CD14-positive monocyte (primary cell): Measurements from ENCODE around the gene ZEB2. TPM values are rescaled to one million over a fixed set of nuclear protein-coding genes. Genes with fewer than 3 reads are reported as not detected.

ENCODE experiments used
- DNase-seq, 3 donors: peaks; one replicate each; pipeline ENCODE4 v3.0.0-alpha.2; 2011 to 2022
- H2AFZ ChIP-seq: 2 replicates; pipeline ENCODE4 v1.6.0; 2012; ENCODE audit warnings: mild to moderate bottlenecking, low read depth, low read length, inconsistent platforms; ENCODE audit not compliant: insufficient read depth, poor library complexity, severe bottlenecking
- H3K27ac ChIP-seq, 2 donors: 1 replicate in 1 of 2; 2 replicates in 1 of 2; pipeline ENCODE4 v1.5.1; 2012 to 2013; ENCODE audit warnings: low read length in 2 of 2, control low read depth in 1 of 2, inconsistent platforms in 1 of 2, low read depth in 1 of 2, mild to moderate bottlenecking in 1 of 2
- H3K27me3 ChIP-seq, 2 donors: one replicate each; pipeline versions ENCODE4 v1.6.0 to v1.6.1; 2011 to 2013; ENCODE audit warnings: low read length in 2 of 2; ENCODE audit not compliant: control insufficient read depth in 2 of 2, insufficient read depth in 2 of 2
- H3K36me3 ChIP-seq, 2 donors: replicated peaks in 1 of 2; 1 replicate in 1 of 2; 2 replicates in 1 of 2; pipeline versions ENCODE4 v1.5.1 to v1.6.1; 2012 to 2013; ENCODE audit warnings: low read length in 2 of 2, control low read depth in 1 of 2, inconsistent platforms in 1 of 2, mild to moderate bottlenecking in 1 of 2; ENCODE audit not compliant: insufficient read depth in 2 of 2, control insufficient read depth in 1 of 2
- H3K4me1 ChIP-seq, 2 donors: 1 replicate in 1 of 2; 2 replicates in 1 of 2; pipeline versions ENCODE4 v1.5.1 to v1.6.1; 2012 to 2013; ENCODE audit warnings: low read length in 2 of 2, control low read depth in 1 of 2, inconsistent platforms in 1 of 2, mild to moderate bottlenecking in 1 of 2, moderate library complexity in 1 of 2; ENCODE audit not compliant: insufficient read depth in 2 of 2, control insufficient read depth in 1 of 2
- H3K4me2 ChIP-seq: replicated peaks from 2 replicates; pipeline ENCODE3; 2012; ENCODE audit warnings: low read length, moderate library complexity, mild to moderate bottlenecking; ENCODE audit not compliant: poor library complexity, severe bottlenecking; ENCODE audit errors: extremely low read depth
- H3K4me3 ChIP-seq, 3 experiments: fragments of 200-600 bp in 1 of 3; sonication (generic) in 1 of 3; replicated peaks in 1 of 3; 1 replicate in 2 of 3; 2 replicates in 1 of 3; pipeline ENCODE4 v1.5.1; 2011 to 2013; ENCODE audit warnings: low read length in 3 of 3, mild to moderate bottlenecking in 3 of 3, control low read depth in 2 of 3, low read depth in 2 of 3, inconsistent platforms in 1 of 3, moderate library complexity in 1 of 3
- H3K79me2 ChIP-seq: 2 replicates; pipeline ENCODE4 v1.6.0; 2012; ENCODE audit warnings: mild to moderate bottlenecking, control low read depth, inconsistent platforms, low read length, moderate library complexity; ENCODE audit not compliant: insufficient read depth
- H3K9ac ChIP-seq: 2 replicates; pipeline ENCODE4 v1.6.0; 2017; ENCODE audit warnings: low read length, mild to moderate bottlenecking; ENCODE audit not compliant: insufficient read depth, poor library complexity, severe bottlenecking
- H3K9me3 ChIP-seq, 2 donors: replicated peaks in 1 of 2; 1 replicate in 1 of 2; 2 replicates in 1 of 2; pipeline versions ENCODE4 v1.5.1 to v1.6.1; 2012 to 2013; ENCODE audit warnings: low read length in 2 of 2, control low read depth in 1 of 2; ENCODE audit not compliant: control insufficient read depth in 1 of 2, insufficient read depth in 1 of 2
- H4K20me1 ChIP-seq: 2 replicates; pipeline ENCODE4 v1.6.0; 2012; ENCODE audit warnings: mild to moderate bottlenecking, low read length, control low read depth, moderate library complexity; ENCODE audit not compliant: insufficient read depth
- H3K27ac Mint-ChIP-seq, 7 donors: one replicate each; pipeline ENCODE4 v1.8.0; 2020; ENCODE audit warnings: mild to moderate bottlenecking in 7 of 7, mixed read lengths in 7 of 7, moderate library complexity in 6 of 7, inconsistent platforms in 2 of 7
- H3K27me3 Mint-ChIP-seq, 3 donors: one replicate each; pipeline ENCODE4 v1.8.0; 2021 to 2022; ENCODE audit warnings: low read depth in 3 of 3, mild to moderate bottlenecking in 3 of 3, mixed read lengths in 3 of 3, moderate library complexity in 3 of 3, inconsistent platforms in 1 of 3
- H3K36me3 Mint-ChIP-seq, 2 donors: one replicate each; pipeline ENCODE4 v1.8.0; 2020; ENCODE audit warnings: mixed read lengths in 2 of 2, inconsistent platforms in 1 of 2, mild to moderate bottlenecking in 1 of 2
- H3K4me1 Mint-ChIP-seq: one replicate; pipeline ENCODE4 v1.8.0; 2020; ENCODE audit warnings: mild to moderate bottlenecking, mixed read lengths
- H3K4me3 Mint-ChIP-seq, 2 donors: one replicate each; pipeline ENCODE4 v1.8.0; 2020; ENCODE audit warnings: mild to moderate bottlenecking in 2 of 2, mixed read lengths in 2 of 2, moderate library complexity in 1 of 2
- H3K9me3 Mint-ChIP-seq, 7 donors: one replicate each; pipeline ENCODE4 v1.8.0; 2020 to 2022; ENCODE audit warnings: mixed read lengths in 7 of 7, mild to moderate bottlenecking in 6 of 7, moderate library complexity in 6 of 7, inconsistent platforms in 2 of 7
- WGBS: methylation state at CpG from one replicate; pipeline ENCODE4 v1.1.5; 2013; ENCODE audit warnings: missing lambda C conversion rate; ENCODE audit not compliant: insufficient coverage; 5-methylcytosine and 5-hydroxymethylcytosine counted together
- intact Hi-C, 2 donors: fragments of 100-400 bp; cut with micrococcal nuclease; formaldehyde crosslinking; loops; one replicate each; pipeline versions ENCODE4 v1.15.0 to v1.15.1; 2023
- polyA plus RNA-seq, 3 donors: library from polyadenylated mRNA; depleted of rRNA in 1 of 3; unstranded in 2 of 3; stranded (reverse) in 1 of 3; fragments of 300-500 nt in 2 of 3; fragments of >200 nt in 1 of 3; fragmentation: Illumina TruSeq in 2 of 3; gene quantifications; 1 replicate in 2 of 3; 2 replicates in 1 of 3; pipeline ENCODE4 v1.2.3, GENCODE V29; 2012 to 2021
- TF ChIP-seq, protein P1 (sequence below): fragments of 200-600 bp; IDR thresholded peaks from one replicate; pipeline ENCODE4 v1.8.0; 2022; ENCODE audit warnings: antibody characterized with exemption, mild to moderate bottlenecking

The ZEB2 gene
- polyA plus RNA-seq, 3 donors, result 76.8 to 325 (median 93.8) TPM

DNA sequence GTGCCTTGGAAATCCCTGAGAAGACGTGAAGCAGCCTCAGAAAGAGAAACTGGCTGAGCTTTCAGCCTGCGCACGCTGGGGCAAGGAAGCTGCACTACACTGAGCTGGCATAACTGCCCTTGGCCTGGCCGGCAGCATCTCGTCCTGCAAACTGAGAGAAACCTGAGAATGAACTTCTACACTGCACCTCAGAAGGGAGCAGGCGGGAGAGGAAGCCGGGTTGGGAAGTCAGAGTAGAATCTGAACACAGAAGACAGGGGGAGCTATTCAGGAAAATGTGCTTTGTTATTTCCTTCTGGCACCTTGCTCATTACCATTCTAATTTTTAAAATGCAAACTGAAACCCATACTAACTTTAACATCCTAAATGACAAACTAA is 70.9 kb downstream of the ZEB2 start:
- whole genome bisulfite sequencing, result 89% methylated on average over 5 of the region's 7 CpGs
- Mint-ChIP-seq H3K4me1 (peaks cover 80% of the 10 kb centered on the region), H3K4me3 (no peak overlapping the region), H3K27ac (peak overlapping the region; percentile 15 to 89 (median 76)), H3K9me3 (peaks cover 0 to 2% (median 0%) of the 10 kb centered on the region in 7 donors), H3K36me3 (peaks cover 77 to 87% of the 10 kb centered on the region in 2 donors), H3K27me3 (peaks cover 0 to 5% (median 0%) of the 10 kb centered on the region in 3 donors)
- no peak overlapping the region for H2AFZ ChIP-seq
- peaks cover 100% of the 10 kb centered on the region for H3K79me2 ChIP-seq
- H3K4me3 ChIP-seq, result no peak overlapping the region
- no peak for DNase-seq
- H3K27ac ChIP-seq, result peak overlapping the region; percentile 47 to 68
- intact Hi-C loops, result no loop called here
- no peak overlapping the region for H3K4me2 ChIP-seq
- H4K20me1 ChIP-seq, result peaks cover 100% of the 10 kb centered on the region
- H3K9me3 ChIP-seq, result no peaks in the 10 kb centered on the region
- H3K36me3 ChIP-seq, result peaks cover 58 to 93% of the 10 kb centered on the region in 2 donors
- TF ChIP-seq, protein P1, sequence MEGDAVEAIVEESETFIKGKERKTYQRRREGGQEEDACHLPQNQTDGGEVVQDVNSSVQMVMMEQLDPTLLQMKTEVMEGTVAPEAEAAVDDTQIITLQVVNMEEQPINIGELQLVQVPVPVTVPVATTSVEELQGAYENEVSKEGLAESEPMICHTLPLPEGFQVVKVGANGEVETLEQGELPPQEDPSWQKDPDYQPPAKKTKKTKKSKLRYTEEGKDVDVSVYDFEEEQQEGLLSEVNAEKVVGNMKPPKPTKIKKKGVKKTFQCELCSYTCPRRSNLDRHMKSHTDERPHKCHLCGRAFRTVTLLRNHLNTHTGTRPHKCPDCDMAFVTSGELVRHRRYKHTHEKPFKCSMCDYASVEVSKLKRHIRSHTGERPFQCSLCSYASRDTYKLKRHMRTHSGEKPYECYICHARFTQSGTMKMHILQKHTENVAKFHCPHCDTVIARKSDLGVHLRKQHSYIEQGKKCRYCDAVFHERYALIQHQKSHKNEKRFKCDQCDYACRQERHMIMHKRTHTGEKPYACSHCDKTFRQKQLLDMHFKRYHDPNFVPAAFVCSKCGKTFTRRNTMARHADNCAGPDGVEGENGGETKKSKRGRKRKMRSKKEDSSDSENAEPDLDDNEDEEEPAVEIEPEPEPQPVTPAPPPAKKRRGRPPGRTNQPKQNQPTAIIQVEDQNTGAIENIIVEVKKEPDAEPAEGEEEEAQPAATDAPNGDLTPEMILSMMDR, result no peak
- H3K27me3 ChIP-seq, result no peaks in the 10 kb centered on the region
- peaks cover 64 to 80% of the 10 kb centered on the region in 2 donors for H3K4me1 ChIP-seq
- H3K9ac ChIP-seq, result no peak overlapping the region

DNA sequence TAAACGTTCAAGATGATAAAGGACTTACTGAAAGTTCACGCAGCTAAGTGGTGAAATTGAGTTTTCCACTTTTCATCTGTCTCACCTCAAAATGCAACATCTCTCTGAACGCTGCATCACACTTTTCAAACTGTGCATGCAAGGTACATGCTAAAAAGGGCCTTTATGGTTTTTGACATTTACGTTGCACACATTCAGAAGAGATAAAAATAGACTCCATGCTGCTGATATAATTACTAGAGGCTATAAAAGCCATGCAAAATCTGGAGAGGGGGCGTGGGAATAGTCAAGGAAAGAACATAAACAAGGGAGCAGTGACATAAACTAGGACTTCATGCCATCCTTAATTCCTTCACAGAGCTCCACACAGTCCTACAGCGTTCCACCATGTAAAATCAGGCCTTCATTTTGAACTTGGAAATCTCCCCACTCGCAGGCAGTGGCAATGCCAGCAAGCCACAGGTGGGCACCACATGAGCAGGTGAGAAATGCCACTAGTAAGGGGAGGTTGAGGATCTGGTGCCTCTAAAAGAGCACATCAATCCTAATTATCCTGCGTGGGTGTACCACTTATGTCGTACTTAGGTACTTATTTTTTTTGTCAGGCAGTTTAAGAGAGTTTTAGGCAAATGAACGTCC is 71.4 kb downstream of the ZEB2 start:
- H3K27ac Mint-ChIP-seq, result peak overlapping the region; percentile 34 to 89 (median 76)
- Histone ChIP-seq H4K20me1 (peaks cover 100% of the 10 kb centered on the region), H3K27me3 (no peaks in the 10 kb centered on the region), H3K36me3 (peaks cover 57 to 93% of the 10 kb centered on the region in 2 donors), H3K27ac (peak overlapping the region; percentile 47 to 68), H2AFZ (no peak overlapping the region), H3K4me1 (peaks cover 64 to 79% of the 10 kb centered on the region in 2 donors), H3K4me2 (no peak overlapping the region), H3K4me3 (no peak overlapping the region), H3K79me2 (peaks cover 100% of the 10 kb centered on the region), H3K9me3 (no peaks in the 10 kb centered on the region), H3K9ac (no peak overlapping the region)
- TF ChIP-seq, protein P1, result no peak
- peaks cover 0 to 2% (median 0%) of the 10 kb centered on the region in 7 donors for H3K9me3 Mint-ChIP-seq
- no peak for DNase-seq
- peaks cover 0 to 5% (median 0%) of the 10 kb centered on the region in 3 donors for H3K27me3 Mint-ChIP-seq
- WGBS, result 85% methylated on average over 6 of the region's 10 CpGs
- intact Hi-C loops, result no loop called here
- no peak overlapping the region for H3K4me3 Mint-ChIP-seq
- peaks cover 78 to 87% of the 10 kb centered on the region in 2 donors for H3K36me3 Mint-ChIP-seq
- H3K4me1 Mint-ChIP-seq, result peaks cover 79% of the 10 kb centered on the region
